Hematopoietic multipotent progenitor cell treated with erythropoietin and hydrocortisone succinate and interleukin-3 and kit ligand, for 4 days (in vitro differentiated cells): ENCODE data around the gene GLE1.
A peak's percentile ranks its signal among the peaks of the same experiment; 100 is the strongest.
"Not testable (repeated sequence)": the region's sequence is repeated elsewhere in the genome, so short reads cannot be mapped to it uniquely, and the experiment has no call there.

ENCODE experiments used
- DNase-seq: peaks from one replicate; pipeline ENCODE4 v3.0.0-alpha.2; 2015

The GLE1 gene

DNA sequence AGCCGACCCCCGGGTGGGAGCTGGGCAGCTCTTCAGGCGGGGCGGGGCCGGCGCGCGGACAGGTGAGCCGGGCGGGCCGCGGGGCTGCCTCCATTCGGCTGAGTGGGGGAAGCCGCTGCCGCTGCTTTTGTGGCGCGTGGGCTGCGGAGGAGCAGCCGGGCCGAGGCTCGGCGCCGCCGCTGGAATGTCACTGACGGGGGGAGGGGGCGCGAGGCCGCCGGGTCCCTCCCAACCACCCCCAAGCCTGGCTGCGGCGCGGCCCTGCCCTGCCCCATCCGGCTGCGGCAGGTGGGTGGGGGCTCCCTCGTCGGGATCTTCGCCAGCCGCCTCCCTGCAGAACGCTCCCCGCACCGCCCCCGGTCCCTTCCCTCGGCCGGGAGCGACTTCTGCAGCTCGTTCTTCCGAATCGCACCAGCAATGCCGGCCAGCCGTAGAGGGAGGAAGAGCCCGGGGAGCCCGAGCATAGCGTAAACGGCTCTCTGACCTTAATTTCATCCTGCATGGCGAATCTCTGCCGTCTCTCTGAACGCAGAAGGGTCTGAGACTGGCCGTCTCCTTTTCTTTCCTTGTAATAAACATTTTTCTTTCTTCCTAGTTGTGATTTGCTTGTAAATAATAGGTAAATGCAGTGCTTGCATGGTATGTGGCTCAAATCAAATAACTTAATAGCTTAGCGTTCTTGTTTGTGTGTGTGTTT lies 48.4 kb downstream of the GLE1 start:
- DNase-seq = peak; percentile 56

GRCh38 chr9:128553728-128554127 lies 49.2 kb downstream of the GLE1 start:
- DNase-seq = no peak

DNA sequence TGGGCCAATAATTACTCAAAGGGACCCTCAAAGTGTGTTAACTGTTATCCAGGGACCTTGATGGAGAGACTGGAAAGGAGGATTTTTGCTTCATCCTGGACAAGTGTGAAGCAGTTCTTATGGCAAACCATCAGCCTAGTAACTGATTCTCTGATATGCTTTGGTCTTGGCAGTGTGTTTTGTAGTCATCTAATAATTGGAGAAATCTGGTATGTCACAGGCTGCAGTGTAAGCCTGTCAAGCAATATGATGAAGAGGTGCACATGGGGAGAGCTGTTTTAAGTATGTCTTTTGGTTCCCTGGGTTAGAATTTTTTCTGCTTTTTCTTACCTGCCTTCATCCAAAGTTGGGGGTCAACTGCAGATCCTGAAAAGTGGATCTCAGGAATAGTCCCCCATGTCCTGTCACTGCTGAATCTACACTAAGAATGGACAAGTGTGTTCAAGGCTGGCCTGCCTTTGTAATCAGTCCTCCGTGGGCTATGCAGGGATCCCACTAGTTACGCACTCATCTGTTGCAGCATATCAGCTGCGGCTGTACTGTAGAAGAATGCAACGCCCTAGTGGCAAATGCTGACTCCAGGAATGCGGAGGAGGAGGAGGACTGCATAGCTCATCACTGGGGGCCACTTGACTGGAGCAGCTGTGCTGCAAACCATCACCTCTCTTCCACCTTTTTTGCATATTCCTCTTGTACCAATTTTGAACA lies 49.8 kb downstream of the GLE1 start:
- no peak for DNase-seq

DNA sequence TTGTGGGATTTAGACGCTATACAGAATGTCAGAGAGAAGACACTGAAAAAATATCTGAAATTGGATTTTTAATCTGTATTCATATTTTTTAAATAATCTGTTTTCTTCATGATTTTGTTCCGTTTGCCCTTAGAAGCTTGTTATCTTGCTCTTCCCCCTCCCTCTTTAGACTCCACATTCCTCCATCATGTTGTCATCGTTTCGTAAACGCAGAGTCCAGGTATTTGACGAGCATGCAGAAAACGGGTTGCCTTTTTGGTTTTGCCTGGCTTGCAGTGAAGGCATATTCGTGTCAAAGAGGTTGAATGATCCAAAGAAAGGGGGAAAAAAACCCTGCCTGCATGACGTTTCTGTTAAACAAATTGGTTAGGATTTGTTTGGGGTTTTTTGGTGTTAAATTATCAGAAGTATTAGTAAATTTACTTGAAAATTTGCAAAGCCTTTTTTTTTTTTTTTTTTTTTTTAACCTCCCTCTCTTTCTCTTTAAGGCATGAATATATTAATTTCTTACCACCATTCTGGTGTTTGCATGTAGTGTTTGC lies 50.7 kb downstream of the GLE1 start:
- no peak for DNase-seq

DNA sequence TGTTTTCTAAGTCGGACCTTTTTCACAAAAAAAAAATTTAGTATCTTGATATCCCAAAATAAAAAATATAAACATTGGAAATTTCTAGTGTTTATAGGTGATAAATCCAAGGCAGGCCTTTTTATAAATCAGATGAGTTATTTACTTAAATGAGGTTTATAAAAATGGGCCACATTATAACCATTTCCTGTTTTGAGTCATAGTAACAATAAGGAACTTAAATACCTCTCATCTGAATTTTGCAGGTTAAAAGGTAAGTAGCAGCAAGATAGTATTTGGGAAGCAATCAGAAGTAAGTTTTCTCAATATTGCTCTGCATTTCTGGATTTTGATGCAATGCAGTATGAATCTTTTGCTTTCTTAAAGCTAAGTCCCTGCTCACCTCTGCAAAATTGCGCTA lies 51.8 kb downstream of the GLE1 start:
- DNase-seq = no peak

GRCh38 chr9:128556926-128557634 lies 52.6 kb downstream of the GLE1 start:
- DNase-seq = no peak

DNA sequence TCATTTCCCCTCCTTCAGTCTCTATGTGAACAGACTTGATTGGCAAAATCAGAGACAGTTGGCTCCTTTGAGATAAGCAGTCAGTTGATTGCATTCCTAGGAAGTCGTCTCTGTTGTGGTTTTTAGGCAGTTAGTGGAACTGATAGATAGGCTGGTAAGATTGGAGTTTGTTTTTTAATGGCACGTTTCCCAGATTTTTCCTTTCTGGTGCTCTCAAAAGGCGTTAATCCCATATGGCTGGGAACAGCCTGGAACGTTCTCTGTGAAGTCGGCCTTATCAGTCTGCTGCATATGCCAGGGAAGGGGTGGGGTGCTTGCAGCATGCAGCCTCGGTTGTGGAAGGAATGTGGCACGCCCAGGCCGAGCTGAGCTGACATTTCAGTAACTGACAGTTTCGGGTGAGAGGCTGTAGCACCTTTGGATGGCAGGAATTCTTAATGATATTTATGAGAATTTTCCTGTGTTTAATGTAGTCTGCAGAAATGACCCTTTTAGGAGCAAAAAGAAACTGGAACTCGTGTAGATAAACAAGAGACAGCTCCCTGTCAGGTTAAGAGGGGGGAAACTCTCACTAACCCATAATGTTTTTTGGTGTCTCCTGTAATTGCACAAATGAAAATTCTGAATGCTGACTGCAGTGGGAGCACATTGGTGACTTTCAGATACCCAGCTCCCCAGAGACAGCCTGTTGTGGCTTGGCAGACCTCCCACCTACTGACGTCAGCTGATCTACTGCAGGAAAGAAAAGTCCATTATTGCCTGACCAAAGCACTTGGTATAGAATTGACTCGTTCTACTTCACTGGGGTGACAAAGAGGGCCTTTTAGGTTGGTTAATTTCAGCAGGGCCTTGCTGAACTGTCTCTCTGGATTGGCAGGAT lies 54.2 kb downstream of the GLE1 start:
- DNase-seq = peak; percentile 97

DNA sequence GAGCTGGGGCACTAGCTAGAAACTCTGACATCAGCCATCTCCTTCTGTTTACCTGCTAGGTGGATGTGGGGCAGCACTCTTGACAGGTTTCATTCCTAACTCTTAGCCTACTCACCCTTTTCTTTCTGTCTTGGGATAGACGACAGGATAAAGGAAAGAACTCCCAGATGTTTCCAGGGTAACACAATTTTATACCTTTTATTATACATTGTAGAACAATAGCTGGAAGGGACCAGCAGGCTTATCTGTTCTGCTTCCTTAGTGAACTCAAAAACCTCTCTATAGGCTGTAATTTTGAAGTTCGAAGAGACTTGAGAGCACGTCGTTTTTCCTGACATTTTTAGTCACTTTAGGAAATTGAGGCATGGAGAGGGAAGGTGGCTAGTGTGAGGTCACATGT lies 61.1 kb downstream of the GLE1 start:
- DNase-seq = no peak

DNA sequence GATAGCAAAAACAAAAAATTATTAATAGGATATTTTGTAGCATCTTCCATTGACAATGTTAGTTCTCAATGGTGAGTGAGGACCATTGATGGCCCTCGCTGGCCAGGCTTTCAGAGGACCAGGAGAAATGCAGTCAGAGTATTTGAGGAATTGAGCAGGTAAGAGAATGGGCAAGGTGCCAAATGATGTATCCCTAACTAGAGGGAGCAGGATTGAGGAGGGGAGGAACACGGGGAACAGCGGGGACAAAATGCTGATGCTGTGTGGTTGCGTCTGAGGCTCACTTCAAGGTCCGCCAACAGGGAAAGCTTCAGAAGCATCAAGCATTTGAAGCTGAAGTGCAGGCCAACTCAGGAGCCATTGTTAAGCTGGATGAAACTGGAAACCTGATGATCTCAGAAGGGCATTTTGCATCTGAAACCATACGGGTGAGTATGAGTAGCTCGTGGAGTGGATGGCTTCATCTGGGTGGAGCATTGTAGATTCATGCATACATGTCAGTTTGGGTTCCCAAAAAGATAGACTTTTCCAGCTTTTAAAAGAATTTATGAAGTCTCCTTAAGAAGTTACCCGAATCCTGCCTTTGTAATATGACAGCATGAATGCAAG lies 64.1 kb downstream of the GLE1 start:
- DNase-seq = no peak

DNA sequence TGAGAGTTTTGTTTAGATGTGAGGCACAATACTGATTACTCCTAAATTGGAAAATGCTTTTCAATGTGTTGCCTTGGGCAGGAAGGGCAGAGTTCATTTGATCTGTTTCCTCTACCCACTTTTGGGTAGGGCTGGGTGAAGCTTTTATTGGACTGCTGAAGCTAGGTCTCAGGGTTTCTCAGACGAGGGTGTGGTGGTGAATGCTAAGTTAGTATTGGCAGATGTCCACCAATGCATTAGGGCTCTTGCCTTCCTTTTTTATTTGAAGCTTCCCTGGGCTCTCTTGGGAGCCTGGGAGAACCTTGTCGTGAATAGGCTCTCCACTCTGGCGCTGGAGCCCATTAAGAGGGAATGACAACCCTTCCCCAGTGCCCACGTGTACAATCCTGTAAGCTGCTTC lies 71.0 kb downstream of the GLE1 start:
- DNase-seq = no peak

DNA sequence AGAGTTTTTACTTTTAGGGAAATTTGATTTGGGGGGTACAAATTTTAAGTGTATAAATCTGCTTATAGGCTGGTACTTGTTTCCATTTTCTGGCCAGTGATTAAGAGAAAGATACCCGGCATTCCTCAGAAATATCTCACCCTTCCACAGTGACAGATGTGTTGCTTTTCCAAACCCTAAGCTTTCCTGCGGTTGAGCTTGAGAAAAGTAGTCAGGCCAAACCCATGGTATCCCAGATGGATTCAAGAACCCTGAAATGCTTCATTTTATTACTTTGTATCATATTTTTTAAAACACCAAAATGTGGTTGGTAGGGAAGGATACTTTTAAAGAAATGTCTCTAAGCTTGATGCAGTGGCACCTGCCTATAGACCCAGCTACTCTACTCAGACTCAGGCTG lies 71.4 kb downstream of the GLE1 start:
- no peak for DNase-seq

DNA sequence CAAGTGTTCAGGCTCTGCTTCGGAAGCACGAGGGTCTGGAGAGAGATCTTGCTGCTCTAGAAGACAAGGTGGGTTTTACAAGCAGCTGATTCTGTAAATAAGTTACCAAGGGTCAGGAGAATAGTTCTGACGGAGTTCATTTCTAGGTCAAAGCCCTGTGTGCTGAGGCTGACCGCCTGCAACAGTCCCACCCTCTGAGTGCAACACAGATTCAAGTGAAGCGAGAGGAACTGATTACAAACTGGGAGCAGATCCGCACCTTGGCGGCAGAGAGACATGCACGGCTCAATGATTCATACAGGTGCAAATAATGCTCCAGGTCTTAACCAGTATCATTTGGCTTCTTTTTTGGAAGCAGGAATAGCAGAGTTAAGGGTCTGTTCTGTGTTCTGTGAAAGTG lies 72.7 kb downstream of the GLE1 start:
- DNase-seq = no peak

DNA sequence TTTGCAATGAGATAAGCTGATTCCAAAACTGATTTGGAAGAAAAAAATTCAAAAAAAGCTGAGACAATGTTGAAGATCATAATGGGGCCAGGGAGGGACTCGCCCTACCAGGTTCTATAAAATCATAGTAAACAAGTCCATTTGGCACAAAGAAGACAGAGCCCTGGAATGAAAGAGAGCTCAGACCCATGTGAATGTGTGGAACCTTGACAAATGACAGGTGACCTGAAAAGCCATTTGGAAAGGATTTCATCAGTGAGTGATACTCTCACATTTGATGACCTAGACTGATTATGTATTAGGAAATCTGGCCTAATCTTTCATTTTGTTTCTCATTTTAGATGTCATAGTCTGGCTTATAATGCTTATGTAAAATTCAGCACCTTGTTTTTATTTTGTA lies 74.7 kb downstream of the GLE1 start:
- DNase-seq = no peak

DNA sequence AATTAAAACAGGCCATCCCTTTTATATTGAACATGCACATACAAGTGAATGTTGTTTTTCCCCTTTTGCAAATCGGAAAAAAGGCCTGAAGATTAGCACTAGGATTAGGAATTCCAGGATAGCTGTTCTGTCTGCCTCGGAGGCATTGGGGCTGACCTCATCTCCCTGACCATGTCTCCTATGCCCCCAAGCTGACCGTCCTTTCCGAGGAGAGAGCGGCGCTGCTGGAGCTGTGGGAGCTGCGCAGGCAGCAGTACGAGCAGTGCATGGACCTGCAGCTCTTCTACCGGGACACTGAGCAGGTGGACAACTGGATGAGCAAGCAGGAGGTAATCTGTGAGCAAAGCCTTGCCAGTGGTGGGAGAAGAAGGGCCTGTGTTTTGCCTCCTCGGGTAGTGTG lies 76.2 kb downstream of the GLE1 start:
- no peak for DNase-seq

GRCh38 chr9:128585155-128585554 lies 80.6 kb downstream of the GLE1 start:
- DNase-seq = not testable (repeated sequence)

DNA sequence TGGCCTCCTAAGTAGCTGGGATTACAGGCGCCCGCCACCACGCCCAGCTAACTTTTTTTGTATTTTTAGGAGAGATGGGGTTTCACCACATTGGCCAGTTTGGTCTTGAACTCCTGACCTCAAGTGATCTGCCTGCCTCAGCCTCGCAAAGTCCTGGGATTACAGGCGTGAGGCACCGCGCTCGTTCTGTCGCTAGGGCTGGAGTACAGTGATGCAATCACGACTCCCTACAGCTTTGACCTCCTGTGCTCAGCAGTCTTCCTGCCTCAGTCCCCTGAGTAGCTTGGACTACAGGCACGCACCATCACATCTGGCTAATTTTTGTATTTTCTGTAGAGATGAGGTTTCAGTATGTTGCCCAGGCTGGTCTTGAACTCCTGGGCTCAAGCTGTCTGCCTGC lies 82.4 kb downstream of the GLE1 start:
- not testable (repeated sequence) for DNase-seq

GRCh38 chr9:128587453-128587852 lies 82.9 kb downstream of the GLE1 start:
- no peak for DNase-seq

DNA sequence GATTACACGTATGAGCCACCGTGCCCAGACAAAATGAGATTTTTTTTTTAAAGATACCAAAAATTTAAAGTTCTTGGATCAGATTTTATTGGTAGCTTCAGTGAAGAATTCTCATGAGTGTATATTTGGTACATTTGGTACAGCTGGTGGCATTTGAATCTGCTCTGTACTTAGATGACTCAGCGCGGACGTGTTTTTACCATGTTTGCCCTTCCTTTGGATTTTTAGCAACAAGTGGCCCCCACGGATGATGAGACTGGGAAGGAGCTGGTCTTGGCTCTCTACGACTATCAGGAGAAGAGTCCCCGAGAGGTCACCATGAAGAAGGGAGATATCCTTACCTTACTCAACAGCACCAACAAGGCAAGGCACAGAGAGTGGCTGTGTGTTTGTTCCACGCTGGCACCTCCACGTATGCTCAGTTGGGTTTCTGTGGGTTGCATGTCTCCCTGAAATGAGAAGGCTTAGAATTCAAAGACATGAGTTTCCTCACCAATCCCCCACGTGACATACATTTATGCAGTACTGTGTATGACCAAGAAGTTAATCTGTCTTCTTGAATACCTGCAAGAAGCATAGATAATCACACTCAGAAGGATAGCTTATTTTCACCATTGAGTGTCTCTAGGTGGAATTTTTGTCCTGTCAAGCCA lies 84.2 kb downstream of the GLE1 start:
- DNase-seq = no peak
